T-helper 2 cell treated with Interferon-gamma antibody and Interleukin-4, amounts not matched to agents 5 μg/mL and 100 μg/mL, for 36 hours (primary cell): ENCODE data around the gene RAVER1.
"Not testable (repeated sequence)": the region's sequence is repeated elsewhere in the genome, so short reads cannot be mapped to it uniquely, and the experiment has no call there.

ENCODE experiments used
- DNase-seq: peaks from one replicate; pipeline ENCODE4 v3.0.0; 2021; ENCODE audit warnings: low spot score
- H3K27ac Mint-ChIP-seq: one replicate; pipeline ENCODE4 v1.8.0; 2021; ENCODE audit warnings: mild to moderate bottlenecking, mixed read lengths
- H3K27me3 Mint-ChIP-seq: one replicate; pipeline ENCODE4 v1.8.0; 2021; ENCODE audit warnings: low read depth, mixed read lengths
- H3K36me3 Mint-ChIP-seq: one replicate; pipeline ENCODE4 v1.8.0; 2021; ENCODE audit warnings: low read depth, mixed read lengths
- H3K4me1 Mint-ChIP-seq: one replicate; pipeline ENCODE4 v1.8.0; 2021; ENCODE audit warnings: low read depth, mixed read lengths
- H3K4me3 Mint-ChIP-seq: one replicate; pipeline ENCODE4 v1.8.0; 2022; ENCODE audit warnings: mild to moderate bottlenecking, moderate library complexity, mixed read lengths
- H3K9me3 Mint-ChIP-seq: one replicate; pipeline ENCODE4 v1.8.0; 2021; ENCODE audit warnings: mixed read lengths

RAVER1 gene

GRCh38 chr19:10363789-10364281 is 30.5 kb upstream of the RAVER1 start:
- DNase-seq = no peak
- no peaks in the 10 kb centered on the region for H3K4me1 Mint-ChIP-seq
- H3K9me3 Mint-ChIP-seq = no peaks in the 10 kb centered on the region
- no peak overlapping the region for H3K4me3 Mint-ChIP-seq
- H3K27ac Mint-ChIP-seq = no peak overlapping the region
- peaks cover 37% of the 10 kb centered on the region for H3K36me3 Mint-ChIP-seq
- H3K27me3 Mint-ChIP-seq = no peaks in the 10 kb centered on the region

GRCh38 chr19:10362259-10362658 is 28.9 kb upstream of the RAVER1 start:
- Mint-ChIP-seq H3K4me1 (no peaks in the 10 kb centered on the region), H3K27me3 (no peaks in the 10 kb centered on the region), H3K36me3 (peaks cover 36% of the 10 kb centered on the region), H3K27ac (no peak overlapping the region), H3K9me3 (no peaks in the 10 kb centered on the region), H3K4me3 (no peak overlapping the region)
- DNase-seq = no peak

- no peak for DNase-seq
- Mint-ChIP-seq H3K9me3 (no peaks in the 10 kb centered on the region), H3K27me3 (no peaks in the 10 kb centered on the region), H3K27ac (no peak overlapping the region), H3K4me1 (no peaks in the 10 kb centered on the region), H3K36me3 (peaks cover 33% of the 10 kb centered on the region), H3K4me3 (no peak overlapping the region)
These were observed 28.3 kb upstream of the RAVER1 start for GRCh38 chr19:10361569-10362011.

GRCh38 chr19:10356431-10356830 is 23.1 kb upstream of the RAVER1 start:
- no peaks in the 10 kb centered on the region for H3K9me3 Mint-ChIP-seq
- H3K4me1 Mint-ChIP-seq = no peaks in the 10 kb centered on the region
- H3K27me3 Mint-ChIP-seq = no peaks in the 10 kb centered on the region
- no peak overlapping the region for H3K27ac Mint-ChIP-seq
- DNase-seq = no peak
- peaks cover 44% of the 10 kb centered on the region for H3K36me3 Mint-ChIP-seq
- no peak overlapping the region for H3K4me3 Mint-ChIP-seq

GRCh38 chr19:10353793-10354391 is 20.6 kb upstream of the RAVER1 start:
- Mint-ChIP-seq H3K4me1 (no peaks in the 10 kb centered on the region), H3K4me3 (no peak overlapping the region), H3K27me3 (no peaks in the 10 kb centered on the region), H3K36me3 (peaks cover 34% of the 10 kb centered on the region), H3K27ac (no peak overlapping the region), H3K9me3 (no peaks in the 10 kb centered on the region)
- peak; percentile 22 for DNase-seq

GRCh38 chr19:10352764-10353671 is 19.7 kb upstream of the RAVER1 start:
- no peak for DNase-seq
- Mint-ChIP-seq H3K27ac (no peak overlapping the region), H3K9me3 (no peaks in the 10 kb centered on the region), H3K27me3 (no peaks in the 10 kb centered on the region), H3K4me1 (no peaks in the 10 kb centered on the region), H3K4me3 (no peak overlapping the region), H3K36me3 (peaks cover 32% of the 10 kb centered on the region)

GRCh38 chr19:10346509-10346908 is 13.2 kb upstream of the RAVER1 start:
- Mint-ChIP-seq H3K9me3 (no peaks in the 10 kb centered on the region), H3K27ac (no peak overlapping the region), H3K36me3 (peaks cover 3% of the 10 kb centered on the region), H3K27me3 (no peaks in the 10 kb centered on the region), H3K4me1 (no peaks in the 10 kb centered on the region), H3K4me3 (no peak overlapping the region)
- DNase-seq = no peak

- H3K4me1 Mint-ChIP-seq = peaks cover 6% of the 10 kb centered on the region
- no peaks in the 10 kb centered on the region for H3K27me3 Mint-ChIP-seq
- no peak overlapping the region for H3K27ac Mint-ChIP-seq
- no peaks in the 10 kb centered on the region for H3K36me3 Mint-ChIP-seq
- H3K9me3 Mint-ChIP-seq = no peaks in the 10 kb centered on the region
- no peak overlapping the region for H3K4me3 Mint-ChIP-seq
- DNase-seq = no peak
These were observed 11.5 kb upstream of the RAVER1 start for GRCh38 chr19:10344780-10345179.

GRCh38 chr19:10343495-10343894 is 10.2 kb upstream of the RAVER1 start:
- Mint-ChIP-seq H3K36me3 (peaks cover 1% of the 10 kb centered on the region), H3K4me1 (peaks cover 13% of the 10 kb centered on the region), H3K27me3 (no peaks in the 10 kb centered on the region), H3K4me3 (no peak overlapping the region), H3K9me3 (no peaks in the 10 kb centered on the region), H3K27ac (no peak overlapping the region)
- DNase-seq = no peak

- Mint-ChIP-seq H3K9me3 (no peaks in the 10 kb centered on the region), H3K36me3 (peaks cover 14% of the 10 kb centered on the region), H3K4me1 (peaks cover 16% of the 10 kb centered on the region), H3K27ac (peak overlapping the region; percentile 90), H3K27me3 (no peaks in the 10 kb centered on the region), H3K4me3 (peak overlapping the region; percentile 96)
- no peak for DNase-seq
These were observed 6.6 kb upstream of the RAVER1 start for GRCh38 chr19:10339977-10340376.

GRCh38 chr19:10339380-10339960 is 6.1 kb upstream of the RAVER1 start, which contains the start of gene ICAM3:
Gene ICAM3 (minus strand): TSS chr19:10339624. CDS start chr19:10339614, 10 bp downstream.
- peak; percentile 67 for DNase-seq
- Mint-ChIP-seq H3K36me3 (peaks cover 18% of the 10 kb centered on the region), H3K27ac (peak within 1 kb of the TSS; percentile 90), H3K4me1 (peaks cover 16% of the 10 kb centered on the region), H3K4me3 (peak within 1 kb of the TSS; percentile 96), H3K27me3 (no peaks in the 10 kb centered on the region), H3K9me3 (no peaks in the 10 kb centered on the region)

GRCh38 chr19:10338940-10339339 is 5.6 kb upstream of the RAVER1 start:
- no peak for DNase-seq
- no peaks in the 10 kb centered on the region for H3K27me3 Mint-ChIP-seq
- H3K9me3 Mint-ChIP-seq = no peaks in the 10 kb centered on the region
- H3K36me3 Mint-ChIP-seq = peaks cover 23% of the 10 kb centered on the region
- peak overlapping the region; percentile 96 for H3K4me3 Mint-ChIP-seq
- H3K27ac Mint-ChIP-seq = peak overlapping the region; percentile 90
- peaks cover 19% of the 10 kb centered on the region for H3K4me1 Mint-ChIP-seq

GRCh38 chr19:10336725-10337124 is 3.4 kb upstream of the RAVER1 start:
- not testable (repeated sequence) for H3K27me3 Mint-ChIP-seq, H3K4me3 Mint-ChIP-seq, H3K9me3 Mint-ChIP-seq, H3K27ac Mint-ChIP-seq, DNase-seq
- peaks cover 39% of the 10 kb centered on the region for H3K36me3 Mint-ChIP-seq
- peaks cover 33% of the 10 kb centered on the region for H3K4me1 Mint-ChIP-seq
